Stimulated activated CD8-positive, alpha-beta memory T cell treated with anti-CD3 and anti-CD28 coated beads, Interleukin-15, amount 100 ng/mL, for 48 hours (primary cell): Measurements from ENCODE around the gene NSUN7.

Source experiments
- DNase-seq, 2 donors: peaks; one replicate each; pipeline ENCODE4 v3.0.0-alpha.2; 2020; ENCODE audit warnings: low read depth in 2 of 2

The NSUN7 gene

GRCh38 chr4:40845154-40845835, 95.5 kb downstream of the NSUN7 start:
- DNase-seq: no peak

GRCh38 chr4:40846532-40846931, 96.8 kb downstream of the NSUN7 start:
- DNase-seq: no peak

DNA sequence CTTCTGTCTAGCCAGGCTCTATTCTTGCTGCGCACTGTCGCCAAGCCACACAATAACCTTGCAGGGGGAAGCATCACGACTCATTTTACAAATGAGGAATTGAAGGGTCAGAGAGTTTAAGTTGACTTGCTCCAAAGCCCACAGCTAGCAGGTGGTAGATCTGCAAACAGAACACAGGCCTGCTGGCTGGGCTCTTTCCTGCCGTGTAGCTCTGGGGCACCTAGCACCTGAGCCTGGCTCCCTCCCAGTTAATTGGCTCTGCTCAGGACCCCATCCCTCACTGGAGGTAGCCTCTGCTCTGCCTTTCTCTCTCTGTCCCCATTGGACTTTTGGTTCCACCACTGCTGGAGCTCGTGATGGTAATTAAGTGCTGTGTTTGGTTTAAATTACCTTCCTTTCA, 98.5 kb downstream of the NSUN7 start:
- no peak for DNase-seq

DNA sequence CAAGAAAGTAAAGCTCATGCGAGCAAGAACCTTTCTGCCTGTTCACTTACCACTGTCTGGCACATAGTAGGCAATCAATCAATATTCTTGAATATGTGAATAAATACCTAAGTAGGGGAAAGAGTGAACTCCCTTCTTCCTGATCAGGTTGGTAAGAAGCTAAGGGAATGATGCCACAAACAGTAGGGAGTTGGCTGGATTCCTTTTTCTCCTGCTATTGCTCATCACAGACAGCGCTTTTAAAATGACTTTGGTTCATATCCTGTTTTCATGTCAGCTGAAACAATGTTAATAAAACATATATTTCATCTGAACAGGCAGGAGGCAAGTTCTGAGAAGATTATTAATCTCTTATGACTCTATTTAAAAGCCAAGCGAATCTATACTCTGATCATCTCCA, 99.2 kb downstream of the NSUN7 start:
- DNase-seq: no peak

GRCh38 chr4:40850496-40850895, 100.7 kb downstream of the NSUN7 start:
- no peak for DNase-seq

- no peak for DNase-seq
Measured at GRCh38 chr4:40856277-40856839, 106.6 kb downstream of the NSUN7 start.

GRCh38 chr4:40856840-40857362, 107.1 kb downstream of the NSUN7 start:
- DNase-seq: peak; percentile 31 to 53

DNA sequence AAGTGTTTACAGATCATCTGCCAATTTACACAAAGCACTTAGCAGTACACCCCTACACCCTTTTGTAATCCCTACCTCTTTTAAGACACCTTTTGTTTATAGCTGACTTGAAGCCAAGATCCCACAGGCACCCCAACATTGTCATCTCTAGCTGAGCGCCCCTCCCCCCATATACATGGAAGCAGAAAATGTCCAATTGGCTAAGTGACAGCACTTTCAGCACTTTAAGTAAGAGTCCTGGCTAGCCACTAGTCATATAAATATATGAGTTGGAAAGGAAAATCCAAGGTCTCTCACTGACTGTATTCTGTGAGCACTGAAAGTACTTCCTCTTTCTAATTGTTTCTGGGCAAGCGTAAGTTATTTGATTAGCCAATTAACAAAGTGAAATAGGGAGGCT, 108.2 kb downstream of the NSUN7 start:
- no peak for DNase-seq

DNA sequence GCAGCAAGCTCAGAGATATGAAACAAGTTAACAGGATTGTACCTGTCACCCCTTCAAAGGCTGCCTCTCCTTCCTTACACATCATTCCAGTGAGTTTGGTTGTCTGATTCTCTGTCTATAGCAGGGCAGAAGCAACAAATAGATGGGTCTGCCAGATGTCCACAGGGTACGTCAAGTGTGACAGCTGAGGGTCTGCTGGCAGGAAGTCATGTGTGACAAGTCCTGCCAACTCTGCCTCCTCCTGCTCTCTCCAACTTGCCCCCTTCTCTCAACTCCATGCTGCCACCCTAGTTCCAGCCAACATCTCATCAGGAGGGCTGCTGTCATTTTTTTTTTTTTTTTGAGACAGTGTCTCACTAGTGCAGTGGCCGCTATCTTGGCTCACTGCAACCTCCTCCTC, 109.2 kb downstream of the NSUN7 start:
- DNase-seq: no peak
